SK-N-SH treated with all-trans-retinoic acid at 6 μM for 48 hours (cell line): ENCODE data around the gene DMAC2L.
"Not testable (repeated sequence)": the region's sequence is repeated elsewhere in the genome, so short reads cannot be mapped to it uniquely, and the experiment has no call there.

Experiments used
- ATAC-seq: fragments of 200-7000 bp; cut with Tn5 transposase; 3 replicates; pipeline ENCODE4 v1.9.1; 2020; ENCODE audit warnings: mild to moderate bottlenecking, moderate library complexity
- ARNTL ChIP-seq: fragments of 450-650 bp; formaldehyde crosslinking; IDR thresholded peaks from 2 replicates; pipeline ENCODE4 v1.5.0; 2020; ENCODE audit warnings: low read depth, mild to moderate bottlenecking, moderate library complexity, borderline replicate concordance
- BACH2 ChIP-seq: fragments of 250-450 bp; sonication (Bioruptor Pico); IDR thresholded peaks from 2 replicates; pipeline ENCODE4 v1.9.0; 2021; ENCODE audit warnings: mild to moderate bottlenecking, borderline replicate concordance
- CSDC2 ChIP-seq: fragments of 250-450 bp; sonication (Bioruptor Pico); IDR thresholded peaks from 2 replicates; pipeline ENCODE4 v1.5.0; 2020; ENCODE audit warnings: mild to moderate bottlenecking, moderate library complexity
- CSRNP3 ChIP-seq: fragments of 250-450 bp; sonication (Bioruptor Pico); IDR thresholded peaks from 2 replicates; pipeline ENCODE4 v1.5.1; 2021; ENCODE audit warnings: mild to moderate bottlenecking, moderate library complexity
- ESRRG ChIP-seq: fragments of 250-450 bp; sonication (Bioruptor Pico); IDR thresholded peaks from 2 replicates; pipeline ENCODE4 v1.6.1; 2021; ENCODE audit warnings: mild to moderate bottlenecking
- GLIS3 ChIP-seq: fragments of 250-450 bp; sonication (Bioruptor Pico); IDR thresholded peaks from 2 replicates; pipeline ENCODE4 v1.5.0; 2020; ENCODE audit warnings: mild to moderate bottlenecking, moderate library complexity
- ISL1 ChIP-seq: fragments of 250-450 bp; sonication (Bioruptor Pico); IDR thresholded peaks from 2 replicates; pipeline ENCODE4 v2.1.2; 2022; ENCODE audit warnings: mild to moderate bottlenecking, moderate library complexity
- OSR1 ChIP-seq: fragments of 250-450 bp; sonication (Bioruptor Pico); IDR thresholded peaks from 2 replicates; pipeline ENCODE4 v1.8.0; 2022; ENCODE audit warnings: moderate library complexity, mild to moderate bottlenecking, inconsistent platforms
- PATZ1 ChIP-seq: fragments of 250-450 bp; sonication (Bioruptor Pico); IDR thresholded peaks from 2 replicates; pipeline ENCODE4 v1.8.0; 2020; ENCODE audit warnings: mild to moderate bottlenecking, moderate library complexity, borderline replicate concordance
- POU6F1 ChIP-seq: fragments of 250-450 bp; sonication (Bioruptor Pico); IDR thresholded peaks from 2 replicates; pipeline ENCODE4 v1.8.0; 2021; ENCODE audit warnings: low read depth, mild to moderate bottlenecking, moderate library complexity, borderline replicate concordance
- PPARA ChIP-seq: fragments of 250-450 bp; sonication (Bioruptor Pico); IDR thresholded peaks from 2 replicates; pipeline ENCODE4 v1.5.0; 2020; ENCODE audit warnings: mild to moderate bottlenecking, borderline replicate concordance
- SNAI2 ChIP-seq: fragments of 250-450 bp; sonication (Bioruptor Pico); IDR thresholded peaks from 2 replicates; pipeline ENCODE4 v1.5.0; 2020; ENCODE audit warnings: mild to moderate bottlenecking, moderate library complexity
- TCF4 ChIP-seq: fragments of 250-450 bp; sonication (Bioruptor Pico); IDR thresholded peaks from 2 replicates; pipeline ENCODE4 v1.8.0; 2021; ENCODE audit warnings: mild to moderate bottlenecking, moderate library complexity, borderline replicate concordance
- TSHZ2 ChIP-seq: fragments of 250-450 bp; sonication (Bioruptor Pico); IDR thresholded peaks from 2 replicates; pipeline ENCODE4 v1.5.0; 2020; ENCODE audit warnings: mild to moderate bottlenecking, moderate library complexity
- ZC3H10 ChIP-seq: fragments of 250-450 bp; sonication (Bioruptor Pico); IDR thresholded peaks from 2 replicates; pipeline ENCODE4 v1.5.1; 2021; ENCODE audit warnings: mild to moderate bottlenecking, moderate library complexity
- ZFP3 ChIP-seq: fragments of 250-450 bp; sonication (Bioruptor Pico); IDR thresholded peaks from 2 replicates; pipeline ENCODE4 v1.5.0; 2020; ENCODE audit warnings: mild to moderate bottlenecking, moderate library complexity
- ZFP30 ChIP-seq: fragments of 450-650 bp; formaldehyde crosslinking; IDR thresholded peaks from 2 replicates; pipeline ENCODE4 v1.5.0; 2022; ENCODE audit warnings: mild to moderate bottlenecking, moderate library complexity
- ZNF565 ChIP-seq: fragments of 450-650 bp; formaldehyde crosslinking; conservative IDR thresholded peaks from 2 replicates; pipeline ENCODE4 v1.5.0; 2020; ENCODE audit warnings: low read depth, mild to moderate bottlenecking, moderate library complexity
- ZNF70 ChIP-seq: fragments of 450-650 bp; formaldehyde crosslinking; IDR thresholded peaks from 2 replicates; pipeline ENCODE4 v1.5.0; 2020; ENCODE audit warnings: mild to moderate bottlenecking, moderate library complexity
- ZNF8 ChIP-seq: fragments of 450-650 bp; formaldehyde crosslinking; IDR thresholded peaks from 2 replicates; pipeline ENCODE4 v1.5.0; 2020; ENCODE audit warnings: mild to moderate bottlenecking, moderate library complexity

The DMAC2L gene

GRCh38 chr14:50364792-50365191, 52.7 kb downstream of the DMAC2L start (continued):
- TF ChIP-seq ZNF8 (CRISPR knock-in tag) (no peak), ZFP30 (CRISPR knock-in tag) (no peak), GLIS3 (CRISPR knock-in tag) (no peak)

GRCh38 chr14:50365572-50365971, 53.4 kb downstream of the DMAC2L start:
- ATAC-seq, result not testable (repeated sequence)

GRCh38 chr14:50366115-50366514, 54.0 kb downstream of the DMAC2L start:
- TF ChIP-seq POU6F1 (CRISPR knock-in tag) (no peak), PATZ1 (CRISPR knock-in tag) (no peak), ZFP3 (no peak), TCF4 (no peak)
- no peak for ATAC-seq

- TF ChIP-seq ARNTL, result no peak
- no peak for TF ChIP-seq ISL1 (CRISPR knock-in tag)
- TF ChIP-seq ZNF565 (CRISPR knock-in tag), result no peak
- TF ChIP-seq ESRRG (CRISPR knock-in tag), result no peak
- TF ChIP-seq CSRNP3 (CRISPR knock-in tag), result no peak
- no peak for TF ChIP-seq PATZ1 (CRISPR knock-in tag)
- TF ChIP-seq TCF4, result no peak
- TF ChIP-seq CSDC2, result no peak
- no peak for TF ChIP-seq OSR1 (CRISPR knock-in tag)
- no peak for TF ChIP-seq ZC3H10 (CRISPR knock-in tag)
- TF ChIP-seq BACH2 (CRISPR knock-in tag), result no peak
- no peak for TF ChIP-seq TSHZ2 (CRISPR knock-in tag)
- TF ChIP-seq SNAI2 (CRISPR knock-in tag), result no peak
- TF ChIP-seq ZNF70 (CRISPR knock-in tag), result no peak
- TF ChIP-seq PPARA, result no peak
- ATAC-seq, result no peak
Observed at GRCh38 chr14:50366589-50366988, 54.5 kb downstream of the DMAC2L start.
